GM10248 (cell line): Measurements from ENCODE around the gene MRGPRD.

Experiments
- CTCF ChIA-PET: fragments of 300-600 bp; sonication (Branson Sonifier 250); formaldehyde crosslinking; extraction: SDS; loops from one replicate; lab custom pipeline; 2021; ENCODE audit warnings: antibody characterized with exemption; lab: Yijun Ruan, JAX
- POLR2A ChIA-PET: fragments of 350-650 bp; sonication (Branson Sonifier 250); formaldehyde crosslinking; extraction: SDS; loops from one replicate; lab custom pipeline; 2020; ENCODE audit warnings: antibody characterized with exemption; lab: Yijun Ruan, JAX
- DNase-seq: peaks from one replicate; pipeline ENCODE4 v3.0.0; 2012; ENCODE audit errors: extremely low spot score
- TF ChIP-seq, protein P1 (sequence below): IDR thresholded peaks from 2 replicates; pipeline ENCODE4 v1.5.1; 2012; ENCODE audit warnings: mild to moderate bottlenecking, low read depth; ENCODE audit errors: extremely low read depth, missing control alignments, control extremely low read depth

The MRGPRD gene

DNA sequence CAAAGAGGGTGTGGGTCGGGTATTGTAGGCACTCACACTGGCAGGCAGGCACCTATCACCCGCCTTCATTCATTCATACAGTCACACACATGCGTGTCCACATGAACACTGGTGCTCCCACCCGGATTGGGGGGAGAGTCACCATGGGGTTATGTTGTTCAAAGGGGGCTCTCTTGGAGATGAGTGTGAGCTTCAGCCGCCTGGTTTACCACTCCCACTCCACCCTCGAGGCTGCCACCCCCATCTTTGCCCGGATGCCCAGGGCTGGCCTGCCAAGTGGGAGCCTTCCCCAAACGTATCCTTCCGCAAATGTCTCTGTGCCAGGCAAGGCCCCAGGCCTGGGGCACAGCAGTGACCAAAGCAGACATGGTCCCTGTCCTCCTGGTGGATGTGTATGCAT is 22.6 kb downstream of the MRGPRD start:
- POLR2A ChIA-PET = no interaction called here
- TF ChIP-seq, protein P1, sequence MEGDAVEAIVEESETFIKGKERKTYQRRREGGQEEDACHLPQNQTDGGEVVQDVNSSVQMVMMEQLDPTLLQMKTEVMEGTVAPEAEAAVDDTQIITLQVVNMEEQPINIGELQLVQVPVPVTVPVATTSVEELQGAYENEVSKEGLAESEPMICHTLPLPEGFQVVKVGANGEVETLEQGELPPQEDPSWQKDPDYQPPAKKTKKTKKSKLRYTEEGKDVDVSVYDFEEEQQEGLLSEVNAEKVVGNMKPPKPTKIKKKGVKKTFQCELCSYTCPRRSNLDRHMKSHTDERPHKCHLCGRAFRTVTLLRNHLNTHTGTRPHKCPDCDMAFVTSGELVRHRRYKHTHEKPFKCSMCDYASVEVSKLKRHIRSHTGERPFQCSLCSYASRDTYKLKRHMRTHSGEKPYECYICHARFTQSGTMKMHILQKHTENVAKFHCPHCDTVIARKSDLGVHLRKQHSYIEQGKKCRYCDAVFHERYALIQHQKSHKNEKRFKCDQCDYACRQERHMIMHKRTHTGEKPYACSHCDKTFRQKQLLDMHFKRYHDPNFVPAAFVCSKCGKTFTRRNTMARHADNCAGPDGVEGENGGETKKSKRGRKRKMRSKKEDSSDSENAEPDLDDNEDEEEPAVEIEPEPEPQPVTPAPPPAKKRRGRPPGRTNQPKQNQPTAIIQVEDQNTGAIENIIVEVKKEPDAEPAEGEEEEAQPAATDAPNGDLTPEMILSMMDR = no peak
- DNase-seq = no peak
- CTCF ChIA-PET = interaction anchor here (1.1 to 1.3 kb wide), 2 partner anchors 9 to 19 kb away, joined by 3 to 4 read pairs; no protein-coding TSS in a partner anchor

DNA sequence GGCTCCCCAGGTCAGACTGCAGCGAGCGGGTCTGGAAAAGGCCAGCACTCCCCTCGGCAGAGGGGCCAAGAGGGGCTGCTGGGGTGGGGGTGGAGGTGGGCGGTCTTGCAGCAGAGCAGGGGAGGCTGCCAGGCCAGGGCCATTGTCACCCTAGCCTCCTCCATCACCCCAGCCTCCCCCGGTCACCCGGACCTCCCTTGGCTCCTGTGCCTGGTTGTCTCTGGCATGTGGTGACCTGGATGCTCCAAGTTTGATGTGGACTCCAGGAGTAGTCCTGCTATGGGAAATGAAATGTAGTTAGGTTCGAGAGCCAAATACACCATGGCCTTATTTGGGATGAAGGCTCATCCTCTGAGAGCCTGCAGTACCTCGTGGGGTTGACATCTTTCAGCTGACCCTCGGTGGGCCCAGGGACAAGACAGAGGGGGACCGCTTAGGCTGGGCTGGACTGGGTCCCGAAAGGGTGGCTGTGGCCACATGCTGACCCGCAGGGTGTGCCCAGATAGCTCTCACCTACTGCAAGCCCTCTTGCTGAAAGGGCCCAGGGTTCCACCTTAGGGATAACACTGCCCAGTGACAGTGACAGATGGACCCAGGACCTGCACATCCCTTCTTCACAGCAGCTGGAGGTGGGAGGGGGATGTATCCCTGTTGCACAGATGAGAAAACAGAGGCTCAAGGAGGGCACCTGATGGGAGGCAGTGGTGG is 24.1 kb downstream of the MRGPRD start:
- POLR2A ChIA-PET = no interaction called here
- TF ChIP-seq, protein P1 = no peak
- DNase-seq = no peak
- CTCF ChIA-PET = interaction anchor here (1.1 to 1.5 kb wide), 2 partner anchors 10 to 17 kb away, joined by 3 to 4 read pairs; no protein-coding TSS in a partner anchor

DNA sequence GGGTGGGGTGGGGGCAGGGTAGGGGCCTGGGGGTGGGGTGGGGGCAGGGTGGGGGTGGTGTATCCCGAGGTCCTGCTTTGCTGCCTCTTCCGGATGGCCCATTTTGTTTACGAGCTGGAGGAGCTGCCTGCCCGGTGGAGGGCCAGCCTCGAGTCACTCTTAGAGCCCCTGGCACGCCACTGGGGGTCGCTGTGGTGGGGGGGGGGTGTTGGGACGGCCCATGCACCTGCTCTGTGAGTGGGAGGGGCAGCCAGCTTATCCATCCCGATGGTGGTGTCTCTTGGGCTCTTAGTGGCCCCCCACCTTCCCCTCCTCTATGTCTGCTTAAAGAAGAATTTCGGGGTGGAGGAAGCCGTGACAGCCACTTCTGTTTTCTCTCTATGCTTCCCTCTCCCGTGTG is 24.6 kb downstream of the MRGPRD start:
- TF ChIP-seq, protein P1 = peak; percentile 33
- CTCF ChIA-PET = interaction anchor here (1.2 to 1.5 kb wide), 2 partner anchors 17 to 134 kb away, joined by 3 read pairs; no protein-coding TSS in a partner anchor
- POLR2A ChIA-PET = no interaction called here

DNA sequence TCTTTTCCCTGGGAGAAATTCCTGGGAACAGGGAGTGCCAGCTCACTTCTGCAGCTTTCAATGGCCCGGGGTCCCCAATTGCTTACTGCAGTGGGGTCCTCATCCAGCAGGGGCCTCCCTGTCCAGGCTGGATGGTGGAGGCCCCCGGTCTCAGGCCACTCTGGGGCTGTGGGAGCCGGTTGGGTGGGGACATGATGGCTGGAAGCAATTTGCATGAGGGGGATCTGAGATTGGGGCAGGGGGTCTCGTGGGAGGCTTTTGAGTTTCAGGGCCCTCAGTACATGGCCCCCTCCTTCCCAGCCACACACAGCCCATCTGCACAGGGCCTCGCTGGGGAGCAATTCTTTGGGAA is 25.2 kb downstream of the MRGPRD start:
- CTCF ChIA-PET = interaction anchor here (1.2 to 1.5 kb wide), 2 partner anchors 18 to 135 kb away, joined by 3 read pairs; no protein-coding TSS in a partner anchor
- no peak for DNase-seq
- POLR2A ChIA-PET = no interaction called here
- TF ChIP-seq, protein P1 = no peak

More for the DNA sequence above, 24.6 kb downstream of the MRGPRD start:
- peak; percentile 66 for DNase-seq

DNA sequence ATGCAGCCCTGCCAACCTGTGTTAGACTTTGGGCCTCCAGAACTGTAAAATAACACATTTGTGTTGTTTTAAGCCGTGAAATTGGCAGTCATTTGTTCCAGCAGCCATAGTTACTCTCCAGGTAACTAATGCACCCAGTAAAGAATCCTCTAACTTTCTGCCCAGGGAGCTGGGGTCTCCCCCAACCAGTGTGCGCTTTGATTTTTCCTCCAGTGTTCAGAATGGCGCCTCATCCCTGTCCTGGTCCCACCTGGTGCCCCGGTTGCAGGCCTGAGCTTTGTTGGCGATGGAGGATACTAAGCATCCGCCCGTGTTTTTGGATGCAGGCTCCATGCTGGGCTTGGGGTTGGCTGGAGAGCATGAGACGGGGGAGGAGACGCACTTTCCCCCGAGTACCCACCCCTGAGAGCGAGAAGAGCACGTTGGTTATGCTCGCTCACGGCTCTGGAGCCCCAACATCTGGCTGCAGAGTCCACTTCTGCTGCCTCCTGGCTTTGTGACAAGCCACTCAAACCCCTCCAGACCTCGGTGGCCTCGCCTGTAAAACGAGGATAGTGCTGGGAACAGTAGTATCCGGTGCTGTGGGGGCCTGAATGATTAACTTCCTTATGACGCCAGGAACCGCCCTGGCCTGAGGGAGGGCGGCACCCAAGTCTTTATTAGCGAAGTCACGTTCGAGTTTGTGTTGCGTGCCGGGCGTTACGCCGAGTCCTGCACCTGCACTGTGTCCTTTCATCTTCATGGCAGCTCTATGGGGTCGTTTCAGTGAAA is 25.8 kb downstream of the MRGPRD start:
- DNase-seq = no peak
- TF ChIP-seq, protein P1 = no peak
- CTCF ChIA-PET = interaction anchor here (1.2 to 1.5 kb wide), 3 partner anchors 18 to 299 kb away, joined by 3 read pairs; no protein-coding TSS in a partner anchor
- POLR2A ChIA-PET = no interaction called here

DNA sequence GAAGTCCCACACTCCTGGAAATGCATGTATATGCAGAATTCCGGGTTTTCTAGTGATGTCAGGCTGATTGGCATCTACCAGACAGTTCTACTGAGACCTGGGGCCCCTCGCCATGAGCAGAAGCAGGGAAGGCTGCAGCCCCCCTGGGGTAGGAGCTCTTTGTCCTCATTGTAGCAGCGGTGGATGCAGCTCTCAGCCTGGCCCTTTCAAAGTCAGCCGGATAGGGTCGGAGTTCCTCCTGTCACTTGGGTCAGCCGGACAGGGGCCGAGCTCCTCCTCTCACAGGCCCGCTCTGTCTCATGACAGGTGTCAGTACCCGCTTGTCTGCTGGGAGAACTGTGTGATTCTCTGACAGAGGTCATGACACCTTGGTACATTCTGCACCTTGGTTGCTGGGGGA is 30.0 kb downstream of the MRGPRD start:
- TF ChIP-seq, protein P1 = no peak
- ChIA-PET POLR2A (no interaction called here), CTCF (no interaction called here)
- DNase-seq = no peak
